A549 treated with Mapracorat at 1 μM for 4 hours (cell line): Measurements from ENCODE around the gene LNX1. TPM values are rescaled to one million over a fixed set of nuclear protein-coding genes. Genes with fewer than 3 reads are reported as not detected.

Source experiments
- total RNA-seq: library from RNA; stranded (reverse); fragments of 200-300 nt; extraction: Qiagen RNA extraction; gene quantifications from 5 replicates; pipeline ENCODE4 v1.2.3, GENCODE V29; 2022

LNX1 gene
- total RNA-seq = 0.03 to 0.04 TPM in 2 of 5 replicates, not detected in the others

GRCh38 chr4:53591372-53591892, at the start of gene LNX1:
TSS of gene LNX1 (minus strand) at chr4:53591486. CDS start at chr4:53574002, 17,484 bp downstream.

Other genes with a start within 250 kb of the LNX1 start
- gene SCFD2, start 225.4 kb downstream of the LNX1 start, total RNA-seq = 5.0 to 8.1 TPM (median 6.1 TPM) in 5 replicates
- gene FIP1L1, start 213.8 kb downstream of the LNX1 start, total RNA-seq = 27.1 to 37.6 TPM (median 28.9 TPM) in 5 replicates